Adipocyte (in vitro differentiated cells): ENCODE results near the gene PSMB2.
A peak's percentile ranks its signal among the peaks of the same experiment; 100 is the strongest.
"Not testable (repeated sequence)": the region's sequence is repeated elsewhere in the genome, so short reads cannot be mapped to it uniquely, and the experiment has no call there.

Experiments used
- DNase-seq: peaks from one replicate; pipeline ENCODE4 v3.0.0-alpha.2; 2015; ENCODE audit warnings: low read depth
- H3K27me3 ChIP-seq: replicated peaks from 2 replicates; pipeline ENCODE4 v1.7.0; 2013; ENCODE audit warnings: mild to moderate bottlenecking, low read length, moderate library complexity; ENCODE audit not compliant: control insufficient read depth, insufficient read depth
- H3K36me3 ChIP-seq: 2 replicates; pipeline ENCODE4 v1.7.0; 2013; ENCODE audit warnings: low read length, mild to moderate bottlenecking, moderate library complexity; ENCODE audit not compliant: control insufficient read depth, insufficient read depth, severe bottlenecking
- H3K4me1 ChIP-seq: 2 replicates; pipeline ENCODE4 v1.7.0; 2013; ENCODE audit warnings: mild to moderate bottlenecking, low read length, moderate library complexity; ENCODE audit not compliant: control insufficient read depth, insufficient read depth
- H3K4me3 ChIP-seq: 2 replicates; pipeline ENCODE4 v1.7.0; 2013; ENCODE audit warnings: mild to moderate bottlenecking, low read length, moderate library complexity
- H3K9ac ChIP-seq: 2 replicates; pipeline ENCODE4 v1.7.0; 2013; ENCODE audit warnings: mild to moderate bottlenecking, low read length, moderate library complexity
- H3K9me3 ChIP-seq: 2 replicates; pipeline ENCODE4 v1.7.0; 2013; ENCODE audit warnings: mild to moderate bottlenecking, low read length, moderate library complexity; ENCODE audit not compliant: control insufficient read depth

The PSMB2 gene

GRCh38 chr1:35577071-35577998 is 64.0 kb downstream of the PSMB2 start:
- Histone ChIP-seq H3K36me3 (no peaks in the 10 kb centered on the region), H3K4me3 (peak overlapping the region; percentile 67), H3K9ac (peak overlapping the region; percentile 23), H3K9me3 (no peaks in the 10 kb centered on the region), H3K27me3 (peaks cover 23% of the 10 kb centered on the region), H3K4me1 (peaks cover 15% of the 10 kb centered on the region)
- DNase-seq = no peak

DNA sequence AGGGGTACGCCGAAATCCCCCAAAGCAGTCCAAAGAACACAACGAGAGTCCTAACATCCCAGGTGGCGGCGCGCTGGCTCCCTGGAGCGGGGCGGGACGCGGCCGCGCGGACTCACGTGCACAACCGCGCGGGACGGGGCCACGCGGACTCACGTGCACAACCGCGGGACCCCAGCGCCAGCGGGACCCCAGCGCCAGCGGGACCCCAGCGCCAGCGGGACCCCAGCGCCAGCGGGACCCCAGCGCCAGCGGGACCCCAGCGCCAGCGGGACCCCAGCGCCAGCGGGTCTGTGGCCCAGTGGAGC is 64.6 kb downstream of the PSMB2 start:
- H3K9me3 ChIP-seq, H3K36me3 ChIP-seq, H3K9ac ChIP-seq, DNase-seq, H3K4me3 ChIP-seq: not testable (repeated sequence)
- H3K27me3 ChIP-seq = peaks cover 29% of the 10 kb centered on the region
- peaks cover 15% of the 10 kb centered on the region for H3K4me1 ChIP-seq

- H3K9ac ChIP-seq = no peak overlapping the region
- no peaks in the 10 kb centered on the region for H3K9me3 ChIP-seq
- peaks cover 15% of the 10 kb centered on the region for H3K4me1 ChIP-seq
- no peaks in the 10 kb centered on the region for H3K36me3 ChIP-seq
- peaks cover 29% of the 10 kb centered on the region for H3K27me3 ChIP-seq
- H3K4me3 ChIP-seq = no peak overlapping the region
- DNase-seq = no peak
Observed at GRCh38 chr1:35576061-35576765, 65.1 kb downstream of the PSMB2 start.

DNA sequence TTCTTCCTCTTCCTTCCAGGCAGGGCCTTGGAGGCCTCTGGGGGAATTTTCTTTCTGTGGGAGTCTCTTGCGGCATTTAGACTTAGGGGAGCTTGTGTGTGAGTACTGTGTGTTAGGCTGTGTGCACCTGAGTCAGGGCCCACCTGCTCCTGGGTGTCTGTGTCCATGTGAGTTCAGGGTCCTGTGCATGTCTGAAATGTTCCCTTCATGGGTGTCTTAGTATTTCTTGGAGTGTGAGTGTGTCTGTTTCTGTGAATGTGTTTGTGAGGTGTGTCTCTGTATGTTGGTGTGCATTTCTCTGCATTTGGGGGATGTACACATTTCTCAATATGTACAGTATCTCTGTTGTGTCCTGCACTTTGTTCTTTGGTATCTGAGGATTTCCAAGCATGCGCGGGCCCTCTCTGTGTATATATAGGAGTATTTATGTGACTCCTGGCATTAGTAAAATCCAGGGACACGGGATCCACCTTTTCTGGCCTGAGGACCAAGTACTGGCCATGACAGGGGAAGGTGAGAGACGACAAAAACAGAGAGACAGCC is 65.8 kb downstream of the PSMB2 start:
- no peak for DNase-seq
- Histone ChIP-seq H3K36me3 (no peaks in the 10 kb centered on the region), H3K4me3 (no peak overlapping the region), H3K9ac (no peak overlapping the region), H3K27me3 (peaks cover 29% of the 10 kb centered on the region), H3K9me3 (no peaks in the 10 kb centered on the region), H3K4me1 (peaks cover 15% of the 10 kb centered on the region)

DNA sequence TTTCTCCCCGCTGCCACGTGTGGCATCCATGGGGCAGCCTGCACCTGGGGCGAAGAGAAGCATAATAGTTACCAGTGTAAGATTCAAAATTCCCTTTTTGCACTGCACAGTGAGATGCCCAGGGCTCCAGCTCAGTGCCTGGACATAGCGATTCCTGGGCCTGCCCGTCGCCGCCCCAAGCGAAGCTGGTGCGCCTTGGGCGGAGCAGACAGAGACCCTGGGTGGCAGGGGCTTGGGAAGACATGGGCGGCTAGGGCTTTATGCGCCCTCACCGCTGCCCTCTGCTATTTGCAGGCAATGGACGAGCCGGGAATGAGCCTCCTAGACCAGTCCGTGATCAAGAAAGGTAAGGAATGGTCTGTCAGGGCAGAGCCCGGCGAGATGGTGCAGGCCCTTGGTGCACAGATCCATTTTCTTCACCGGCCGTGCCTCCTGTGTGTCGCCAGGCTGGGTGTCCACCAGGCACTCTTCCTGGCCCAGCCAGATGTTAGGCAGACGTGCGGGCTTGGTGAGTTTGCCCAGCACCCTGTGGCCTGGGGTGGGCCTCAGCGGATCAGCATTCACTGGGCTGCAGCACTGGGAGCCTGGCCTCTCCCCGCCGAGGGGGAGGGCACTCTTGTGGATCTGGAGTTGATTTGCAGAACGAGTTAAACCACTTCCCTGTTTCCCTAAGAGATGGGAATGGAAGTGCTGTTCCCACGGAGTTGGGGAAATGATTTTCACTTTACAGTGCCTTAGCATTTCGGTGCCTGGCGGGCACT is 66.5 kb downstream of the PSMB2 start:
- Histone ChIP-seq H3K27me3 (peaks cover 29% of the 10 kb centered on the region), H3K36me3 (no peaks in the 10 kb centered on the region), H3K4me3 (no peak overlapping the region), H3K4me1 (peaks cover 20% of the 10 kb centered on the region), H3K9me3 (no peaks in the 10 kb centered on the region), H3K9ac (no peak overlapping the region)
- DNase-seq = no peak

- Histone ChIP-seq H3K4me1 (peaks cover 22% of the 10 kb centered on the region), H3K9me3 (no peaks in the 10 kb centered on the region), H3K9ac (no peak overlapping the region), H3K27me3 (peaks cover 29% of the 10 kb centered on the region), H3K36me3 (no peaks in the 10 kb centered on the region), H3K4me3 (no peak overlapping the region)
- DNase-seq = no peak
Observed at GRCh38 chr1:35574125-35574654, 67.1 kb downstream of the PSMB2 start.

DNA sequence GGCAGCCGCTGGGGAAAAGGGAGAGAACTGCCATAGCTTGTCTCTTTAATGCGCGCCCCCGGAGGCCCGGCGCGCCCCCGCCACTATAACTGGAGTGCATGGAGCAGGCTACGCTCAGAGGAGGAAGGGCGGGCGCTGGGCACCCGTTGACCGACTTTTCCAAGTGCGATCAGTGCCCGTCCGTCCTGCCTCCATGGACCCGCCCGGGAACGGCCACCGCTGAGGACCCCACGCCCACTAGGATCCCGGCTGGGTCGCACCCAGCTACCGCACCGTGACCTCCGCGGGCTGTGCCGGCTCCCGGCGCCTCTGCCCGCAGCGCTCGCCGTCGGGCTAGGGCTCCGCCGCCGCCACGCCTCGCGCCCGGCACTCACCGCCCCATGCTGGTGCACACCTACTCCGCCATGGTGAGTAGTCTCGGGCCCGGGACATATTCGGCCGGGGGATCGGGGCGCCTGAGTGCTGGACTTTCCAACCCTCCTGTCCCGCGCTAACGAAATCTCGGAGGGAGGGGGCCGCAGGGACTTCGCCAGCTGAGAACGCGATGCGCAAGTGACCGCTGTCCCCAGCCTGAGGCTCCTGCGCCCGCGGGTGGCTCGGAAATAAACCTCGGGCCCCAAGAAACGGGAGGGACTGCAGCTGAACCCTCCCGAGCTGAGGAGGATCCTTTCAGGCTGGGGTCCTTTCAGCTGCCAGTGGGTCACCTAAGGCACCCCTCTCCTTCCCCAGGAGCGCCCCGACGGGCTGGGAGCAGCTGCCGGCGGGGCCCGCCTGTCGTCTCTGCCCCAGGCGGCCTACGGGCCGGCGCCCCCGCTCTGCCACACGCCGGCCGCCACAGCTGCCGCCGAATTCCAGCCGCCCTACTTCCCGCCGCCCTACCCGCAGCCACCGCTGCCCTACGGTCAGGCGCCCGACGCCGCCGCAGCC is 67.9 kb downstream of the PSMB2 start, which contains the start of gene TFAP2E:
Gene TFAP2E, plus strand, starts transcription at position 117 of the 927 bp plus-strand sequence. Its CDS starts 264 bp downstream, at position 381.
- peak within 1 kb of the TSS; percentile 76 for H3K4me3 ChIP-seq
- DNase-seq = peak; percentile 66
- H3K4me1 ChIP-seq = peaks cover 22% of the 10 kb centered on the region
- H3K27me3 ChIP-seq = peaks cover 29% of the 10 kb centered on the region
- no peaks in the 10 kb centered on the region for H3K36me3 ChIP-seq
- H3K9ac ChIP-seq = peak within 1 kb of the TSS; percentile 36
- no peaks in the 10 kb centered on the region for H3K9me3 ChIP-seq

- Histone ChIP-seq H3K36me3 (no peaks in the 10 kb centered on the region), H3K4me3 (no peak overlapping the region), H3K27me3 (peaks cover 21% of the 10 kb centered on the region)
Observed at GRCh38 chr1:35572296-35572695, 69.0 kb downstream of the PSMB2 start.

GRCh38 chr1:35571263-35571662 is 70.1 kb downstream of the PSMB2 start:
- Histone ChIP-seq H3K27me3 (peaks cover 14% of the 10 kb centered on the region), H3K4me1 (peaks cover 7% of the 10 kb centered on the region), H3K9me3 (no peaks in the 10 kb centered on the region), H3K4me3 (no peak overlapping the region), H3K9ac (no peak overlapping the region), H3K36me3 (no peaks in the 10 kb centered on the region)
- no peak for DNase-seq

More at GRCh38 chr1:35572296-35572695, 69.0 kb downstream of the PSMB2 start:
- Histone ChIP-seq H3K9me3 (no peaks in the 10 kb centered on the region), H3K9ac (no peak overlapping the region), H3K4me1 (peaks cover 10% of the 10 kb centered on the region)
- DNase-seq = no peak

- H3K27me3 ChIP-seq = peaks cover 13% of the 10 kb centered on the region
- DNase-seq = no peak
- peaks cover 7% of the 10 kb centered on the region for H3K4me1 ChIP-seq
Observed at GRCh38 chr1:35570589-35571137, 70.7 kb downstream of the PSMB2 start.

More at GRCh38 chr1:35570589-35571137, 70.7 kb downstream of the PSMB2 start:
- Histone ChIP-seq H3K4me3 (no peak overlapping the region), H3K9ac (no peak overlapping the region), H3K36me3 (no peaks in the 10 kb centered on the region), H3K9me3 (no peaks in the 10 kb centered on the region)
